HepG2 (cell line): ENCODE data around the gene KANSL1L. TPM values are rescaled to one million over a fixed set of nuclear protein-coding genes. Genes with fewer than 3 reads are reported as not detected.

Experiments
- CBX1 ChIP-seq: IDR thresholded peaks from one replicate; pipeline ENCODE4 v1.6.1; 2016; ENCODE audit warnings: antibody characterized with exemption, low read depth
- CEBPB ChIP-seq: IDR thresholded peaks from 2 replicates; pipeline ENCODE4 v1.6.1; 2011; ENCODE audit warnings: low read depth, low read length, improper control_type of control experiment, borderline replicate concordance
- CTCF ChIP-seq: sonication (generic); formaldehyde crosslinking; IDR thresholded peaks from 2 replicates; pipeline ENCODE4 v1.5.0; 2020; ENCODE audit warnings: mild to moderate bottlenecking, missing genetic modification reagents, moderate library complexity
- DDIT3 ChIP-seq: sonication (generic); formaldehyde crosslinking; IDR thresholded peaks from 2 replicates; pipeline ENCODE4 v1.4.0; 2020; ENCODE audit warnings: mild to moderate bottlenecking, missing genetic modification reagents
- FOSL1 ChIP-seq: sonication (generic); formaldehyde crosslinking; IDR thresholded peaks from 2 replicates; pipeline ENCODE4 v1.9.0; 2021; ENCODE audit warnings: missing genetic modification reagents, borderline replicate concordance
- GATA4 ChIP-seq: sonication (generic); IDR thresholded peaks from 2 replicates; pipeline ENCODE4 v1.6.1; 2016; ENCODE audit warnings: antibody characterized with exemption, low read depth, borderline replicate concordance
- GATAD2A ChIP-seq: IDR thresholded peaks from 2 replicates; pipeline ENCODE4 v1.6.1; 2016
- HNRNPUL1 ChIP-seq: fragments of 200-400 bp; formaldehyde crosslinking; IDR thresholded peaks from 2 replicates; pipeline ENCODE4 v1.6.1; 2017; ENCODE audit warnings: low read depth, mild to moderate bottlenecking, low read length, moderate library complexity
- IKZF5 ChIP-seq: IDR thresholded peaks from 2 replicates; pipeline ENCODE4 v1.6.1; 2018; ENCODE audit warnings: missing genetic modification reagents, mild to moderate bottlenecking, missing compliant biosample characterization
- MED8 ChIP-seq: sonication (generic); formaldehyde crosslinking; IDR thresholded peaks from 2 replicates; pipeline ENCODE4 v1.8.1; 2023; ENCODE audit warnings: mild to moderate bottlenecking, missing genetic modification reagents; ENCODE audit not compliant: insufficient replicate concordance
- PBX2 ChIP-seq: IDR thresholded peaks from 2 replicates; pipeline ENCODE4 v1.6.1; 2016; ENCODE audit warnings: control low read depth
- RAD21 ChIP-seq: fragments of 450-650 bp; formaldehyde crosslinking; IDR thresholded peaks from 2 replicates; pipeline ENCODE4 v1.5.0; 2020; ENCODE audit warnings: mild to moderate bottlenecking
- SMARCE1 ChIP-seq: fragments of 450-650 bp; IDR thresholded peaks from 2 replicates; pipeline ENCODE4 v1.6.1; 2017; ENCODE audit warnings: borderline replicate concordance
- SRY ChIP-seq: sonication (generic); formaldehyde crosslinking; IDR thresholded peaks from 2 replicates; pipeline ENCODE4 v1.8.0; 2022; ENCODE audit warnings: mild to moderate bottlenecking, missing genetic modification reagents
- TCF12 ChIP-seq, 2 experiments: fragments of 450-650 bp in 1 of 2; sonication (generic) in 1 of 2; formaldehyde crosslinking in 1 of 2; IDR thresholded peaks; 2 replicates each; pipeline versions ENCODE4 v1.6.1 to v1.8.0; 2017 to 2022; ENCODE audit warnings: antibody characterized with exemption in 1 of 2, mild to moderate bottlenecking in 1 of 2, missing genetic modification reagents in 1 of 2, moderate library complexity in 1 of 2
- THAP11 ChIP-seq: IDR thresholded peaks from 2 replicates; pipeline ENCODE4 v1.6.1; 2016; ENCODE audit warnings: missing biosample characterization, missing genetic modification reagents
- TMF1 ChIP-seq: sonication (generic); formaldehyde crosslinking; IDR thresholded peaks from 2 replicates; pipeline ENCODE4 v1.8.1; 2022; ENCODE audit warnings: low read depth, missing genetic modification reagents
- ZMAT3 ChIP-seq: sonication (generic); formaldehyde crosslinking; conservative IDR thresholded peaks from 2 replicates; pipeline ENCODE4 v1.7.0; 2021; ENCODE audit warnings: missing genetic modification reagents
- ZNF282 ChIP-seq: fragments of 450-650 bp; IDR thresholded peaks from 2 replicates; pipeline ENCODE4 v1.6.1; 2018; ENCODE audit not compliant: partially characterized antibody
- ZNF292 ChIP-seq: sonication (generic); formaldehyde crosslinking; IDR thresholded peaks from 2 replicates; pipeline ENCODE4 v1.8.1; 2022; ENCODE audit warnings: mild to moderate bottlenecking, low read depth, missing genetic modification reagents, borderline replicate concordance
- ZNF574 ChIP-seq: sonication (generic); formaldehyde crosslinking; IDR thresholded peaks from 2 replicates; pipeline ENCODE4 v1.4.0; 2020; ENCODE audit warnings: missing genetic modification reagents
- ZSCAN22 ChIP-seq: sonication (generic); formaldehyde crosslinking; IDR thresholded peaks from 2 replicates; pipeline ENCODE4 v1.4.0; 2020; ENCODE audit warnings: mild to moderate bottlenecking, missing genetic modification reagents
- polyA plus RNA-seq, 8 experiments: library from polyadenylated mRNA; depleted of rRNA in 3 of 8; stranded (reverse) in 7 of 8; unstranded in 1 of 8; fragments of >200 nt; fragmentation: Illumina TruSeq in 4 of 8; extraction: Trizol in 4 of 8; gene quantifications; 2 replicates each; pipeline versions ENCODE4 v1.2.1 to v1.2.3, GENCODE V29; 2011 to 2016; ENCODE audit warnings: low read depth in 4 of 8, missing spikeins in 1 of 8, mixed read lengths in 1 of 8; ENCODE audit not compliant: insufficient read depth in 1 of 8
- total RNA-seq, 5 experiments: library from RNA; depleted of rRNA; stranded (reverse); fragments of >200 nt; fragmentation: Illumina TruSeq; extraction: Trizol; gene quantifications; 2 replicates each; pipeline ENCODE4 v1.2.3, GENCODE V29; 2016; ENCODE audit warnings: low read depth in 1 of 5

Gene KANSL1L
- total and polyA plus RNA-seq, 2 of the 13 experiments (the other 11 are each of a cell fraction or from before 2014, with no cell fraction given), result 5.4 to 10.3 TPM

GRCh38 chr2:210170446-210171303, 534 bp downstream of the KANSL1L start (continued):
- no peak for TF ChIP-seq TCF12 (IDR thresholded peaks at IDR 0.05)
- TF ChIP-seq TCF12 (CRISPR knock-in tag; IDR thresholded peaks at IDR 0.05), result no peak
- TF ChIP-seq FOSL1 (CRISPR knock-in tag), result no peak
- TF ChIP-seq ZNF292 (CRISPR knock-in tag), result no peak
- TF ChIP-seq TMF1, result peak; percentile 46; the same call in 1 of the 2 replicates
- peak; percentile 93 for TF ChIP-seq CEBPB
- TF ChIP-seq RAD21 (CRISPR knock-in tag), result peak; percentile 55; the same call in 1 of the 2 replicates
- TF ChIP-seq CBX1, result peak; percentile 24
- no peak for TF ChIP-seq SMARCE1
- no peak for TF ChIP-seq MED8
- 0 out of 2 replicates have a peak, but pooled peaks have one; percentile 64 for TF ChIP-seq IKZF5
- TF ChIP-seq ZNF574 (CRISPR knock-in tag), result peak; percentile 73
- 0 out of 2 replicates have a peak, but pooled peaks have one; percentile 20 for TF ChIP-seq ZSCAN22 (CRISPR knock-in tag)
- no peak for TF ChIP-seq PBX2 (CRISPR knock-in tag)
- peak; percentile 55; the same call in 1 of the 2 replicates for TF ChIP-seq THAP11 (CRISPR knock-in tag)
- 0 out of 2 replicates have a peak, but pooled peaks have one; percentile 36 for TF ChIP-seq GATA4
- no peak for TF ChIP-seq CTCF (CRISPR knock-in tag)
- TF ChIP-seq HNRNPUL1, result no peak
- TF ChIP-seq SRY (CRISPR knock-in tag), result peak; percentile 39; the same call in 1 of the 2 replicates
- no peak for TF ChIP-seq ZNF282
- TF ChIP-seq ZMAT3, result 0 out of 2 replicates have a peak, but pooled peaks have one; percentile 21
- 0 out of 2 replicates have a peak, but pooled peaks have one; percentile 29 for TF ChIP-seq DDIT3 (CRISPR knock-in tag)
- TF ChIP-seq GATAD2A (CRISPR knock-in tag), result peak; percentile 61
